Measurements from ENCODE around the gene LHX1.
A peak's percentile ranks its signal among the peaks of the same experiment; 100 is the strongest.

The LHX1 gene

GRCh38 chr17:36923814-36924221, 13.5 kb upstream of the LHX1 start:
- no peak for DNase-seq

- no peak for DNase-seq
Observed at GRCh38 chr17:36926226-36926625, 11.0 kb upstream of the LHX1 start.

GRCh38 chr17:36926701-36927100, 10.6 kb upstream of the LHX1 start:
- no peak for DNase-seq

- no peak for DNase-seq
Observed at GRCh38 chr17:36928471-36929345, 8.6 kb upstream of the LHX1 start.

GRCh38 chr17:36929851-36930582, 7.3 kb upstream of the LHX1 start:
- no peak for DNase-seq

GRCh38 chr17:36930583-36930900, 6.7 kb upstream of the LHX1 start:
- no peak for DNase-seq

GRCh38 chr17:36931096-36931696, 6.1 kb upstream of the LHX1 start:
- DNase-seq: no peak

- DNase-seq: no peak
Observed at GRCh38 chr17:36931697-36932382, 5.4 kb upstream of the LHX1 start.

- DNase-seq: no peak
Observed at GRCh38 chr17:36932383-36932693, 4.9 kb upstream of the LHX1 start.

GRCh38 chr17:36932694-36933511, 4.4 kb upstream of the LHX1 start:
- DNase-seq: no peak

- no peak for DNase-seq
Observed at GRCh38 chr17:36933512-36934143, 3.6 kb upstream of the LHX1 start.

GRCh38 chr17:36934144-36934691, 3.1 kb upstream of the LHX1 start:
- DNase-seq: no peak

- no peak for DNase-seq
Observed at GRCh38 chr17:36934692-36935630, 2.3 kb upstream of the LHX1 start.

- peak; percentile 81 for DNase-seq
Observed at GRCh38 chr17:36935671-36936454, 1.4 kb upstream of the LHX1 start.

GRCh38 chr17:36936455-36937000, 747 bp upstream of the LHX1 start:
- no peak for DNase-seq

- DNase-seq: no peak
Observed at GRCh38 chr17:36937959-36938565, 787 bp downstream of the LHX1 start.

GRCh38 chr17:36938566-36939051, 1.3 kb downstream of the LHX1 start:
- no peak for DNase-seq

- DNase-seq: no peak
Observed at GRCh38 chr17:36939052-36939801, 2.0 kb downstream of the LHX1 start.

Measured in 8988T (cell line).